Measurements from ENCODE around the gene RAB4B.
"Not testable (repeated sequence)": the region's sequence is repeated elsewhere in the genome, so short reads cannot be mapped to it uniquely, and the experiment has no call there.

RAB4B gene

GRCh38 chr19:40750874-40751537, 27.0 kb upstream of the RAB4B start, which contains the start of gene SNRPA:
Gene SNRPA, plus strand, starts transcription at chr19:40751203. Its CDS starts 206 bp downstream, at chr19:40751409.
- peak; percentile 95 for DNase-seq

- no peak for DNase-seq
These were observed 25.7 kb upstream of the RAB4B start for GRCh38 chr19:40752257-40752781.

- peak; percentile 33 for DNase-seq
These were observed 23.3 kb upstream of the RAB4B start for GRCh38 chr19:40754611-40755247.

GRCh38 chr19:40755248-40755624, 22.8 kb upstream of the RAB4B start:
- DNase-seq = no peak

- DNase-seq = no peak
These were observed 22.3 kb upstream of the RAB4B start for GRCh38 chr19:40755791-40756190.

- DNase-seq = no peak
These were observed 21.4 kb upstream of the RAB4B start for GRCh38 chr19:40756502-40757110.

GRCh38 chr19:40758491-40758890, 19.6 kb upstream of the RAB4B start:
- no peak for DNase-seq

GRCh38 chr19:40759352-40759751, 18.7 kb upstream of the RAB4B start:
- DNase-seq = no peak

- DNase-seq = no peak
These were observed 15.1 kb upstream of the RAB4B start for GRCh38 chr19:40762754-40763470.

- DNase-seq = no peak
These were observed 14.5 kb upstream of the RAB4B start for GRCh38 chr19:40763526-40763925.

GRCh38 chr19:40763963-40764362, 14.1 kb upstream of the RAB4B start:
- no peak for DNase-seq

- not testable (repeated sequence) for DNase-seq
These were observed 11.7 kb upstream of the RAB4B start for GRCh38 chr19:40766385-40766784.

GRCh38 chr19:40768869-40769268, 9.2 kb upstream of the RAB4B start:
- no peak for DNase-seq

- DNase-seq = not testable (repeated sequence)
These were observed 6.8 kb upstream of the RAB4B start for GRCh38 chr19:40771101-40771862.

GRCh38 chr19:40774916-40775631, 3.0 kb upstream of the RAB4B start, which contains the start of gene MIA:
Gene MIA, plus strand, starts transcription at chr19:40775521. Its CDS starts 22 bp downstream, at chr19:40775543.
- no peak for DNase-seq

GRCh38 chr19:40775632-40776022, 2.4 kb upstream of the RAB4B start:
- no peak for DNase-seq

- no peak for DNase-seq
These were observed 1.7 kb upstream of the RAB4B start for GRCh38 chr19:40776364-40776763.

GRCh38 chr19:40776932-40777644, 959 bp upstream of the RAB4B start:
- peak; percentile 95 for DNase-seq

GRCh38 chr19:40777645-40777936, 456 bp upstream of the RAB4B start:
- no peak for DNase-seq

- DNase-seq = no peak
These were observed 748 bp downstream of the RAB4B start for GRCh38 chr19:40778706-40779284.

- no peak for DNase-seq
These were observed 2.5 kb downstream of the RAB4B start for GRCh38 chr19:40780582-40780981.
